Measurements from ENCODE around the gene DCAF5. TPM values are rescaled to one million over a fixed set of nuclear protein-coding genes. Genes with fewer than 3 reads are reported as not detected.
A peak's percentile ranks its signal among the peaks of the same experiment; 100 is the strongest.

DCAF5 gene
- total and polyA plus RNA-seq, 2 of the 13 experiments (the other 11 are each of a cell fraction or from before 2014, with no cell fraction given): 13.4 to 31.6 TPM

GRCh38 chr14:69154779-69155178 is 1.9 kb upstream of the DCAF5 start (continued):
- peak; percentile 15; the same call in 1 of the 2 replicates for TF ChIP-seq ARID4A (CRISPR knock-in tag; IDR thresholded peaks at IDR 0.05; ENCODE audit: borderline replicate concordance)
- TF ChIP-seq ARID3A (IDR thresholded peaks at IDR 0.05; ENCODE audit: low read depth, low read length): peak; percentile 60; the same call in 1 of the 2 replicates
- peak; percentile 72 for TF ChIP-seq DRAP1 (CRISPR knock-in tag; IDR thresholded peaks at IDR 0.05)
- TF ChIP-seq ZNF670 (CRISPR knock-in tag; IDR thresholded peaks at IDR 0.05; ENCODE audit: borderline replicate concordance): no peak
- TF ChIP-seq ZNF263 (CRISPR knock-in tag; IDR thresholded peaks at IDR 0.05): peak; percentile 56; the same call in 1 of the 2 replicates
- TF ChIP-seq LRRFIP1 (CRISPR knock-in tag; conservative IDR thresholded peaks at IDR 0.05): no peak
- TF ChIP-seq GABPA (IDR thresholded peaks at IDR 0.05; ENCODE audit: low read depth, low read length): no peak
- peak; percentile 63 for TF ChIP-seq GABPA (CRISPR knock-in tag; IDR thresholded peaks at IDR 0.05; ENCODE audit: low read depth)
- no peak for TF ChIP-seq ZNF350 (CRISPR knock-in tag; IDR thresholded peaks at IDR 0.05; ENCODE audit: borderline replicate concordance, low read depth)
- no peak for TF ChIP-seq CREB3 (CRISPR knock-in tag; IDR thresholded peaks at IDR 0.05)
- TF ChIP-seq NCOA2 (CRISPR knock-in tag; IDR thresholded peaks at IDR 0.05): no peak
- no peak for TF ChIP-seq SKI (IDR thresholded peaks at IDR 0.05; ENCODE audit: partially characterized antibody)
- 0 out of 2 replicates have a peak, but pooled peaks have one; percentile 17 for TF ChIP-seq ZFX (CRISPR knock-in tag; IDR thresholded peaks at IDR 0.05; ENCODE audit: low read depth)
- TF ChIP-seq SUZ12 (IDR thresholded peaks at IDR 0.05; ENCODE audit: low read depth, low read length): no peak
- no peak for TF ChIP-seq ZBTB42 (CRISPR knock-in tag; IDR thresholded peaks at IDR 0.05)
- TF ChIP-seq CBX5 (CRISPR knock-in tag; IDR thresholded peaks at IDR 0.05; ENCODE audit: borderline replicate concordance): no peak
- no peak for TF ChIP-seq ZNF24 (IDR thresholded peaks at IDR 0.05)
- TF ChIP-seq SMYD3 (CRISPR knock-in tag; IDR thresholded peaks at IDR 0.05): no peak

Data from HepG2 (cell line).